Kidney tubule cell (primary cell): ENCODE data around the gene EDEM2.
"Not testable (repeated sequence)": the region's sequence is repeated elsewhere in the genome, so short reads cannot be mapped to it uniquely, and the experiment has no call there.

Experiments used
- DNase-seq: peaks from one replicate; pipeline ENCODE4 v3.0.0-alpha.2; 2018; ENCODE audit warnings: low spot score

EDEM2 gene

GRCh38 chr20:35129647-35130069 lies 17.5 kb downstream of the EDEM2 start:
- peak; percentile 46 for DNase-seq

GRCh38 chr20:35125753-35126152 lies 21.4 kb downstream of the EDEM2 start:
- DNase-seq, result no peak

GRCh38 chr20:35122756-35123405 lies 24.3 kb downstream of the EDEM2 start:
- DNase-seq, result no peak

GRCh38 chr20:35121186-35121585 lies 25.9 kb downstream of the EDEM2 start:
- DNase-seq, result no peak

- DNase-seq, result peak; percentile 49
Measured at GRCh38 chr20:35120012-35120701, 27.0 kb downstream of the EDEM2 start.

- DNase-seq, result no peak
Measured at GRCh38 chr20:35117629-35118028, 29.5 kb downstream of the EDEM2 start.

GRCh38 chr20:35117196-35117595 lies 29.9 kb downstream of the EDEM2 start:
- DNase-seq, result no peak

GRCh38 chr20:35116258-35116657 lies 30.9 kb downstream of the EDEM2 start:
- no peak for DNase-seq

- no peak for DNase-seq
Measured at GRCh38 chr20:35115606-35116005, 31.5 kb downstream of the EDEM2 start.

GRCh38 chr20:35112276-35112675 lies 34.9 kb downstream of the EDEM2 start:
- DNase-seq, result not testable (repeated sequence)

- peak; percentile 91 for DNase-seq
Measured at GRCh38 chr20:35111141-35111888, 35.8 kb downstream of the EDEM2 start.

- DNase-seq, result peak; percentile 3
Measured at GRCh38 chr20:35108921-35109320, 38.2 kb downstream of the EDEM2 start.

GRCh38 chr20:35106827-35107380 lies 40.2 kb downstream of the EDEM2 start:
- no peak for DNase-seq

- no peak for DNase-seq
Measured at GRCh38 chr20:35104685-35105295, 42.3 kb downstream of the EDEM2 start.

- no peak for DNase-seq
Measured at GRCh38 chr20:35101620-35102019, 45.5 kb downstream of the EDEM2 start.

- DNase-seq, result peak; percentile 85
Measured at GRCh38 chr20:35093267-35093884, 53.8 kb downstream of the EDEM2 start.

GRCh38 chr20:35092524-35093266 lies 54.4 kb downstream of the EDEM2 start, which contains the start of gene TRPC4AP:
Gene TRPC4AP (minus strand): TSS chr20:35092807. CDS start chr20:35092781, 26 bp downstream.
- peak; percentile 92 for DNase-seq

- peak; percentile 18 for DNase-seq
Measured at GRCh38 chr20:35091816-35092523, 55.2 kb downstream of the EDEM2 start.

- no peak for DNase-seq
Measured at GRCh38 chr20:35088231-35089145, 58.6 kb downstream of the EDEM2 start.
